GM12878 (cell line): Measurements from ENCODE around the gene GIPC3. TPM values are rescaled to one million over a fixed set of nuclear protein-coding genes. Genes with fewer than 3 reads are reported as not detected.

Experiments used
- ATAC-seq: fragments of 200-7000 bp; cut with Tn5 transposase; 3 replicates; pipeline ENCODE4 v1.9.1; 2020; ENCODE audit warnings: mild to moderate bottlenecking, moderate library complexity
- BruUV-seq: library from RNA; stranded (reverse); fragments of 400-500 nt; replicated peaks from 2 replicates; lab custom pipeline; 2021; lab: Mats Ljungman, UMichigan
- CTCF ChIA-PET: fragments of 300-600 bp; sonication (Branson Sonifier 250); formaldehyde crosslinking; extraction: SDS; loops from one replicate; lab custom pipeline; 2021; ENCODE audit warnings: inconsistent platforms; lab: Yijun Ruan, JAX
- POLR2A ChIA-PET: fragments of 350-600 bp; formaldehyde crosslinking; extraction: SDS; loops from one replicate; lab custom pipeline; 2021; ENCODE audit warnings: inconsistent platforms; lab: Charles Lee
- RAD21 ChIA-PET: fragments of 300-600 bp; sonication (Branson Sonifier 250); formaldehyde crosslinking; loops from one replicate; lab custom pipeline; 2023; ENCODE audit warnings: antibody characterized with exemption; ENCODE audit not compliant: unreplicated experiment; lab: Charles Lee
- SMC1A ChIA-PET: fragments of 300-600 bp; sonication (Branson Sonifier 250); formaldehyde crosslinking; loops from one replicate; lab custom pipeline; 2023; ENCODE audit not compliant: unreplicated experiment, uncharacterized antibody; lab: Charles Lee
- DNase-seq: peaks from one replicate; pipeline ENCODE4 v3.0.0-alpha.2; 2011; ENCODE audit warnings: low read depth, low spot score
- FAIRE-seq: peaks from 3 replicates; lab custom pipeline; 2011; peaks lifted over from hg19 to GRCh38; lab: Jason Lieb, UNC
- H2AFZ ChIP-seq: 2 replicates; pipeline ENCODE4 v1.6.0; 2011; ENCODE audit warnings: low read depth, low read length, control low read depth; ENCODE audit not compliant: control insufficient read depth
- H3K27ac ChIP-seq: 2 replicates; pipeline ENCODE4 v1.5.1; 2011; ENCODE audit warnings: control low read depth; ENCODE audit not compliant: control insufficient read depth, insufficient read depth
- H3K27me3 ChIP-seq, 2 experiments: replicated peaks in 1 of 2; 2 replicates each; pipeline versions ENCODE4 v1.6.0 to v1.6.1; 2011; ENCODE audit warnings: low read length in 1 of 2; ENCODE audit not compliant: control insufficient read depth in 2 of 2, insufficient read depth in 2 of 2
- H3K36me3 ChIP-seq, 2 experiments: 2 replicates each; pipeline ENCODE4 v1.5.1; 2011; ENCODE audit warnings: low read length in 1 of 2; ENCODE audit not compliant: control insufficient read depth in 2 of 2, insufficient read depth in 2 of 2
- H3K4me1 ChIP-seq: 2 replicates; pipeline ENCODE4 v1.6.1; 2011; ENCODE audit warnings: mild to moderate bottlenecking, low read length, moderate library complexity, mixed read lengths; ENCODE audit not compliant: control insufficient read depth, insufficient read depth
- H3K4me2 ChIP-seq: 2 replicates; pipeline ENCODE4 v1.6.0; 2011; ENCODE audit warnings: control low read depth; ENCODE audit not compliant: control insufficient read depth, insufficient read depth
- H3K4me3 ChIP-seq: fragments of 200-600 bp; sonication (generic); 2 replicates; pipeline ENCODE4 v1.5.1; 2016
- H3K79me2 ChIP-seq: 2 replicates; pipeline ENCODE4 v1.6.0; 2011; ENCODE audit warnings: low read length; ENCODE audit not compliant: control insufficient read depth, insufficient read depth
- H3K9ac ChIP-seq: 2 replicates; pipeline ENCODE4 v1.8.0; 2011; ENCODE audit warnings: low read length, control low read depth, mixed read lengths; ENCODE audit not compliant: control insufficient read depth, insufficient read depth
- H3K9me3 ChIP-seq: replicated peaks from 3 replicates; pipeline ENCODE4 v1.5.1; 2011; ENCODE audit warnings: mild to moderate bottlenecking, low read length; ENCODE audit not compliant: control insufficient read depth, insufficient read depth
- H4K20me1 ChIP-seq: 2 replicates; pipeline ENCODE4 v1.6.0; 2011; ENCODE audit not compliant: control insufficient read depth, insufficient read depth
- ATF3 ChIP-seq: IDR thresholded peaks from 2 replicates; pipeline ENCODE4 v1.6.1; 2011; ENCODE audit warnings: low read depth, mild to moderate bottlenecking, low read length, moderate library complexity, borderline replicate concordance; ENCODE audit errors: extremely low read depth
- HCFC1 ChIP-seq: fragments of 150-350 bp; IDR thresholded peaks from 2 replicates; pipeline ENCODE4 v1.6.1; 2014; ENCODE audit warnings: low read length
- JUNB ChIP-seq: IDR thresholded peaks from 2 replicates; pipeline ENCODE4 v1.6.1; 2016; ENCODE audit warnings: antibody characterized with exemption, mild to moderate bottlenecking
- SMARCA5 ChIP-seq: fragments of 450-650 bp; IDR thresholded peaks from 2 replicates; pipeline ENCODE4 v1.6.1; 2017; ENCODE audit warnings: mild to moderate bottlenecking
- WGBS: methylation state at CpG from one replicate; pipeline ENCODE4 v1.1.6; 2016; ENCODE audit warnings: low lambda C conversion rate; ENCODE audit not compliant: insufficient replicate concordance, insufficient coverage; ENCODE audit errors: missing lambda C conversion rate; 5-methylcytosine and 5-hydroxymethylcytosine counted together
- in situ Hi-C: fragments of 300-500 bp; cut with MboI; formaldehyde crosslinking; loops from 9 replicates; pipeline ENCODE4 v1.14.3; 2018; ENCODE audit warnings: mixed read lengths
- intact Hi-C: fragments of 100-400 bp; cut with micrococcal nuclease; formaldehyde crosslinking; loops from one replicate; pipeline ENCODE4 v1.14.2; 2022; ENCODE audit not compliant: unreplicated experiment
- polyA plus RNA-seq, 11 experiments: library from polyadenylated mRNA; depleted of rRNA in 4 of 11; unstranded in 6 of 11; stranded (reverse) in 5 of 11; fragments of >200 nt; fragmentation: Nextera tagmentation in 4 of 11; fragmentation: Illumina TruSeq in 1 of 11; extraction: Ambion mirVana in 4 of 11; extraction: Trizol in 1 of 11; gene quantifications; 1 replicate in 1 of 11; 2 replicates in 10 of 11; pipeline versions ENCODE4 v1.2.1 to v1.2.3, GENCODE V29; 2011 to 2016; ENCODE audit warnings: inconsistent platforms in 2 of 11, missing spikeins in 2 of 11, low read depth in 1 of 11
- total RNA-seq, 4 experiments: library from RNA; depleted of rRNA in 3 of 4; stranded (reverse); fragments of >200 nt in 3 of 4; fragmentation: Illumina TruSeq in 1 of 4; extraction: Trizol in 1 of 4; gene quantifications; 2 replicates each; pipeline versions ENCODE4 v1.2.1 to v1.2.3, GENCODE V29; 2013 to 2021
- TF ChIP-seq, protein P1 (sequence below): IDR thresholded peaks from 2 replicates; pipeline ENCODE4 v1.6.1; 2011; ENCODE audit warnings: low read depth, low read length, improper control_type of control experiment, borderline replicate concordance

Gene GIPC3
- total and polyA plus RNA-seq, 10 of the 15 experiments (the other 5 are each of a cell fraction or from before 2014, with no cell fraction given), result not detected

- 26% methylated on average over 2 of the region's 3 CpGs for WGBS
- Histone ChIP-seq H3K9ac (no peak overlapping the region), H3K4me3 (no peak overlapping the region), H2AFZ (no peak overlapping the region), H3K4me2 (no peak overlapping the region), H3K27me3 (no peaks in the 10 kb centered on the region), H3K9me3 (no peaks in the 10 kb centered on the region), H3K79me2 (no peaks in the 10 kb centered on the region), H3K27ac (no peak overlapping the region), H4K20me1 (no peaks in the 10 kb centered on the region), H3K36me3 (peaks cover 0 to 8% of the 10 kb centered on the region in 2 experiments; a peak in 3 of 4 replicates), H3K4me1 (peaks cover 12% of the 10 kb centered on the region)
- ChIA-PET POLR2A (interaction anchor here (1.1 kb wide), 1 partner anchor 19 kb away, joined by 3 read pairs; no protein-coding TSS in a partner anchor), CTCF (interaction anchor here (0.8 to 2.4 kb wide), 3 partner anchors 23 to 304 kb away, joined by 3 to 8 read pairs (median 3); partner anchors contain the start of gene GIPC3), SMC1A (interaction anchor here (1.2 kb wide), 1 partner anchor 16 kb away, joined by 3 read pairs; no protein-coding TSS in a partner anchor), RAD21 (interaction anchor here (0.5 to 0.6 kb wide), 2 partner anchors 52 to 143 kb away, joined by 3 read pairs; no protein-coding TSS in a partner anchor)
- no TSS peak for BruUV-seq
- FAIRE-seq, result no peak
- in situ Hi-C loops (no loop called here), intact Hi-C loops (loop anchor here (5.0 kb wide), 1 partner anchor 36 kb away; the partner anchor contains the start of gene HMG20B)
- ATAC-seq, result no peak
- DNase-seq, result no peak
- TF ChIP-seq JUNB, result no peak
- peak; percentile 66; the same call in 1 of the 2 replicates for TF ChIP-seq SMARCA5
Observed at GRCh38 chr19:3608079-3608641, 22.9 kb downstream of the GIPC3 start.

GRCh38 chr19:3608750-3609322, 23.6 kb downstream of the GIPC3 start:
- TF ChIP-seq HCFC1 (no peak), ATF3 (no peak)
- TF ChIP-seq, protein P1, sequence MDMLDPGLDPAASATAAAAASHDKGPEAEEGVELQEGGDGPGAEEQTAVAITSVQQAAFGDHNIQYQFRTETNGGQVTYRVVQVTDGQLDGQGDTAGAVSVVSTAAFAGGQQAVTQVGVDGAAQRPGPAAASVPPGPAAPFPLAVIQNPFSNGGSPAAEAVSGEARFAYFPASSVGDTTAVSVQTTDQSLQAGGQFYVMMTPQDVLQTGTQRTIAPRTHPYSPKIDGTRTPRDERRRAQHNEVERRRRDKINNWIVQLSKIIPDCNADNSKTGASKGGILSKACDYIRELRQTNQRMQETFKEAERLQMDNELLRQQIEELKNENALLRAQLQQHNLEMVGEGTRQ, result no peak
- Histone ChIP-seq H3K4me1 (peaks cover 12% of the 10 kb centered on the region), H3K79me2 (no peaks in the 10 kb centered on the region), H3K9me3 (no peaks in the 10 kb centered on the region), H3K27me3 (no peaks in the 10 kb centered on the region), H2AFZ (no peak overlapping the region), H3K27ac (no peak overlapping the region), H3K36me3 (peaks cover 0 to 8% of the 10 kb centered on the region in 2 experiments; a peak in 3 of 4 replicates), H4K20me1 (no peaks in the 10 kb centered on the region), H3K4me2 (no peak overlapping the region), H3K9ac (no peak overlapping the region), H3K4me3 (no peak overlapping the region)
- DNase-seq (no peak), FAIRE-seq (no peak), ATAC-seq (no peak)
- RAD21 ChIA-PET, result interaction anchor here (0.5 to 0.6 kb wide), 2 partner anchors 52 to 144 kb away, joined by 3 read pairs; no protein-coding TSS in a partner anchor
- CTCF ChIA-PET, result interaction anchor here (1.4 to 2.4 kb wide), 2 partner anchors 23 to 63 kb away, joined by 4 to 8 read pairs; partner anchors contain the start of gene GIPC3
- SMC1A ChIA-PET, result interaction anchor here (1.2 kb wide), 1 partner anchor 17 kb away, joined by 3 read pairs; no protein-coding TSS in a partner anchor
- POLR2A ChIA-PET, result interaction anchor here (1.1 kb wide), 1 partner anchor 18 kb away, joined by 3 read pairs; no protein-coding TSS in a partner anchor
- in situ Hi-C loops, result no loop called here
- 13% methylated on average over 15 of the region's 21 CpGs for WGBS
- BruUV-seq, result no TSS peak
- intact Hi-C loops, result loop anchor here (5.0 kb wide), 1 partner anchor 37 kb away; the partner anchor contains the start of gene HMG20B
